Activated T-cell treated with anti-CD3 and anti-CD28 coated beads for 4 hours (primary cell): ENCODE measurements around the gene NCMAP.
A peak's percentile ranks its signal among the peaks of the same experiment; 100 is the strongest.
"Not testable (repeated sequence)": the region's sequence is repeated elsewhere in the genome, so short reads cannot be mapped to it uniquely, and the experiment has no call there.

Experiments
- DNase-seq: peaks from one replicate; pipeline ENCODE4 v3.0.0-alpha.2; 2020

NCMAP gene

GRCh38 chr1:24555591-24556413 is at the start of gene NCMAP:
Gene NCMAP (plus strand): TSS chr1:24556087. CDS start chr1:24595431, 39,344 bp downstream.
- peak; percentile 55 for DNase-seq

- DNase-seq: no peak
Observed at GRCh38 chr1:24506691-24507381, 49.1 kb upstream of the NCMAP start.

GRCh38 chr1:24507405-24507804 is 48.5 kb upstream of the NCMAP start:
- no peak for DNase-seq

GRCh38 chr1:24508911-24509310 is 47.0 kb upstream of the NCMAP start:
- no peak for DNase-seq

GRCh38 chr1:24513706-24514105 is 42.2 kb upstream of the NCMAP start:
- DNase-seq: no peak

GRCh38 chr1:24514946-24515345 is 40.9 kb upstream of the NCMAP start:
- DNase-seq: no peak

- DNase-seq: not testable (repeated sequence)
Observed at GRCh38 chr1:24515671-24516209, 40.1 kb upstream of the NCMAP start.

GRCh38 chr1:24516506-24516905 is 39.4 kb upstream of the NCMAP start:
- DNase-seq: no peak

- no peak for DNase-seq
Observed at GRCh38 chr1:24517898-24518297, 38.0 kb upstream of the NCMAP start.

GRCh38 chr1:24520282-24520681 is 35.6 kb upstream of the NCMAP start:
- not testable (repeated sequence) for DNase-seq

- no peak for DNase-seq
Observed at GRCh38 chr1:24525606-24526005, 30.3 kb upstream of the NCMAP start.

GRCh38 chr1:24526045-24526444 is 29.8 kb upstream of the NCMAP start:
- no peak for DNase-seq

- peak; percentile 35 for DNase-seq
Observed at GRCh38 chr1:24526940-24527542, 28.8 kb upstream of the NCMAP start.

- no peak for DNase-seq
Observed at GRCh38 chr1:24528744-24529143, 27.1 kb upstream of the NCMAP start.

- not testable (repeated sequence) for DNase-seq
Observed at GRCh38 chr1:24529292-24529691, 26.6 kb upstream of the NCMAP start.

GRCh38 chr1:24535021-24535424 is 20.9 kb upstream of the NCMAP start:
- peak; percentile 50 for DNase-seq

GRCh38 chr1:24535778-24536177 is 20.1 kb upstream of the NCMAP start:
- no peak for DNase-seq

GRCh38 chr1:24536391-24536840 is 19.5 kb upstream of the NCMAP start:
- peak; percentile 49 for DNase-seq

- DNase-seq: no peak
Observed at GRCh38 chr1:24540051-24540905, 15.6 kb upstream of the NCMAP start.

GRCh38 chr1:24540906-24541710 is 14.8 kb upstream of the NCMAP start:
- DNase-seq: no peak

GRCh38 chr1:24541711-24542346 is 14.1 kb upstream of the NCMAP start:
- DNase-seq: no peak
